Right atrium auricular region (tissue), 2 donors: Measurements from ENCODE around the gene SMYD4. TPM values are rescaled to one million over a fixed set of nuclear protein-coding genes. Genes with fewer than 3 reads are reported as not detected.
"Not testable (repeated sequence)": the region's sequence is repeated elsewhere in the genome, so short reads cannot be mapped to it uniquely, and the experiment has no call there.

Experiments
- DNase-seq: peaks from one replicate; pipeline ENCODE4 v3.0.0-alpha.2; 2019; ENCODE audit warnings: low spot score
- H3K27ac ChIP-seq, 2 donors: fragments of 200-600 bp; sonication (generic); 1 replicate in 1 of 2; 2 replicates in 1 of 2; pipeline ENCODE4 v1.5.1; 2016 to 2019
- H3K27me3 ChIP-seq, 2 donors: fragments of 200-600 bp; sonication (generic); one replicate each; pipeline versions ENCODE4 v1.5.1 to v1.6.0; 2017 to 2019
- H3K36me3 ChIP-seq: fragments of 200-600 bp; sonication (generic); one replicate; pipeline ENCODE4 v1.5.1; 2016
- H3K4me1 ChIP-seq, 2 donors: fragments of 200-600 bp; sonication (generic); one replicate each; pipeline versions ENCODE4 v1.5.1 to v1.6.0; 2017 to 2019
- H3K4me3 ChIP-seq, 2 donors: fragments of 200-600 bp; sonication (generic); 1 replicate in 1 of 2; 2 replicates in 1 of 2; pipeline ENCODE4 v1.5.1; 2017 to 2019; ENCODE audit warnings: mild to moderate bottlenecking in 1 of 2, moderate library complexity in 1 of 2
- H3K9me3 ChIP-seq, 2 donors: fragments of 200-600 bp; sonication (generic); one replicate each; pipeline ENCODE4 v1.5.1; 2019
- CTCF ChIP-seq, 2 donors: fragments of 200-600 bp; sonication (generic); IDR thresholded peaks; one replicate each; pipeline ENCODE4 v1.5.1; 2019; ENCODE audit warnings: antibody characterized with exemption in 2 of 2
- total RNA-seq, 2 donors: library from RNA; depleted of rRNA; stranded (reverse); fragments of >200 nt; gene quantifications; one replicate each; pipeline ENCODE4 v1.1.0, GENCODE V29; 2016

The SMYD4 gene
- total RNA-seq, 2 donors from 2014 or later: 6.2 to 7.1 TPM

GRCh38 chr17:1769822-1770477 lies 59.8 kb downstream of the SMYD4 start:
- Histone ChIP-seq H3K4me3 (no peak overlapping the region), H3K4me1 (peaks cover 0 to 34% of the 10 kb centered on the region in 2 donors), H3K9me3 (no peaks in the 10 kb centered on the region), H3K27ac (no peak overlapping the region), H3K27me3 (no peaks in the 10 kb centered on the region), H3K36me3 (peaks cover 4% of the 10 kb centered on the region)
- DNase-seq: no peak
- no peak for TF ChIP-seq CTCF (IDR thresholded peaks at IDR 0.05)

- Histone ChIP-seq H3K4me1 (peaks cover 0 to 34% of the 10 kb centered on the region in 2 donors), H3K36me3 (peaks cover 4% of the 10 kb centered on the region), H3K4me3 (no peak overlapping the region), H3K27ac (peak overlapping the region in 1 of 2 donors; percentile 53), H3K27me3 (no peaks in the 10 kb centered on the region), H3K9me3 (no peaks in the 10 kb centered on the region)
- TF ChIP-seq CTCF (IDR thresholded peaks at IDR 0.05): no peak
- no peak for DNase-seq
These were observed 62.3 kb downstream of the SMYD4 start for GRCh38 chr17:1767358-1767757.

- H3K36me3 ChIP-seq: peaks cover 4% of the 10 kb centered on the region
- no peak for TF ChIP-seq CTCF (IDR thresholded peaks at IDR 0.05)
- peak overlapping the region; percentile 16 to 53 for H3K27ac ChIP-seq
- no peak for DNase-seq
- H3K4me3 ChIP-seq: no peak overlapping the region
- H3K9me3 ChIP-seq: no peaks in the 10 kb centered on the region
- H3K4me1 ChIP-seq: peaks cover 0 to 34% of the 10 kb centered on the region in 2 donors
- H3K27me3 ChIP-seq: no peaks in the 10 kb centered on the region
These were observed 63.1 kb downstream of the SMYD4 start for GRCh38 chr17:1766382-1767135.

- Histone ChIP-seq H3K36me3 (peaks cover 4% of the 10 kb centered on the region), H3K4me3 (no peak overlapping the region), H3K4me1 (peaks cover 0 to 34% of the 10 kb centered on the region in 2 donors), H3K27me3 (no peaks in the 10 kb centered on the region), H3K27ac (peak overlapping the region; percentile 3 to 82), H3K9me3 (no peaks in the 10 kb centered on the region)
- DNase-seq: no peak
- TF ChIP-seq CTCF (IDR thresholded peaks at IDR 0.05): no peak
These were observed 64.1 kb downstream of the SMYD4 start for GRCh38 chr17:1765576-1765975.

- not testable (repeated sequence) for H3K36me3 ChIP-seq, H3K27me3 ChIP-seq, H3K9me3 ChIP-seq, H3K4me3 ChIP-seq, DNase-seq
- H3K27ac ChIP-seq: peak overlapping the region; percentile 76 to 82
- peaks cover 0 to 34% of the 10 kb centered on the region in 2 donors for H3K4me1 ChIP-seq
These were observed 65.0 kb downstream of the SMYD4 start for GRCh38 chr17:1764705-1765104.

GRCh38 chr17:1764284-1764683 lies 65.4 kb downstream of the SMYD4 start:
- Histone ChIP-seq H3K27me3 (no peaks in the 10 kb centered on the region), H3K9me3 (no peaks in the 10 kb centered on the region), H3K27ac (peak overlapping the region; percentile 76 to 82), H3K36me3 (no peaks in the 10 kb centered on the region), H3K4me3 (peak overlapping the region in 1 of 2 donors; percentile 52), H3K4me1 (peaks cover 0 to 34% of the 10 kb centered on the region in 2 donors)
- no peak for TF ChIP-seq CTCF (IDR thresholded peaks at IDR 0.05)
- DNase-seq: peak; percentile 91
